Activated CD4-positive, alpha-beta memory T cell treated with anti-CD3 and anti-CD28 coated beads, Interleukin-2, amount 10 ng/mL, durations not matched to agents 7 days and 5 days (primary cell): Measurements from ENCODE around the gene SGF29. TPM values are rescaled to one million over a fixed set of nuclear protein-coding genes. Genes with fewer than 3 reads are reported as not detected.
"Not testable (repeated sequence)": the region's sequence is repeated elsewhere in the genome, so short reads cannot be mapped to it uniquely, and the experiment has no call there.

Source experiments
- CTCF ChIA-PET: fragments of 350-600 bp; sonication (Branson Sonifier 250); formaldehyde crosslinking; loops from one replicate; lab custom pipeline; 2021; ENCODE audit warnings: antibody characterized with exemption, inconsistent platforms; lab: Charles Lee
- POLR2A ChIA-PET: fragments of 350-600 bp; sonication (Branson Sonifier 250); formaldehyde crosslinking; loops from one replicate; lab custom pipeline; 2021; ENCODE audit warnings: antibody characterized with exemption; lab: Charles Lee
- DNase-seq: peaks from one replicate; pipeline ENCODE4 v3.0.0-alpha.2; 2020
- H3K27ac Mint-ChIP-seq: one replicate; pipeline ENCODE4 v1.8.0; 2021; ENCODE audit warnings: mild to moderate bottlenecking, mixed read lengths
- H3K27me3 Mint-ChIP-seq: one replicate; pipeline ENCODE4 v1.8.0; 2021; ENCODE audit warnings: mixed read lengths
- H3K36me3 Mint-ChIP-seq: one replicate; pipeline ENCODE4 v1.8.0; 2021; ENCODE audit warnings: low read depth, mixed read lengths
- H3K4me1 Mint-ChIP-seq: one replicate; pipeline ENCODE4 v1.8.0; 2021; ENCODE audit warnings: mixed read lengths
- H3K4me3 Mint-ChIP-seq: one replicate; pipeline ENCODE4 v1.8.0; 2021; ENCODE audit warnings: mild to moderate bottlenecking, mixed read lengths
- H3K9me3 Mint-ChIP-seq: one replicate; pipeline ENCODE4 v1.8.0; 2021; ENCODE audit warnings: mixed read lengths
- total RNA-seq, 2 experiments: library from RNA; stranded (reverse); gene quantifications; one replicate each; pipeline ENCODE4 v1.2.3, GENCODE V29; 2021

Gene SGF29
- total RNA-seq, 2 experiments from 2014 or later: 25.8 to 28.0 TPM

GRCh38 chr16:28617874-28618273, 64.2 kb downstream of the SGF29 start:
- ChIA-PET CTCF (no interaction called here), POLR2A (no interaction called here)
- Mint-ChIP-seq H3K27me3 (no peaks in the 10 kb centered on the region), H3K36me3 (no peaks in the 10 kb centered on the region), H3K9me3 (no peaks in the 10 kb centered on the region), H3K4me3 (no peak overlapping the region), H3K27ac (no peak overlapping the region), H3K4me1 (peaks cover 11% of the 10 kb centered on the region)
- DNase-seq: no peak

- H3K9me3 Mint-ChIP-seq, CTCF ChIA-PET, POLR2A ChIA-PET, H3K27me3 Mint-ChIP-seq, H3K27ac Mint-ChIP-seq, H3K36me3 Mint-ChIP-seq, H3K4me3 Mint-ChIP-seq, DNase-seq: not testable (repeated sequence)
- H3K4me1 Mint-ChIP-seq: peaks cover 17% of the 10 kb centered on the region
These were observed 66.6 kb downstream of the SGF29 start for GRCh38 chr16:28620316-28620715.

GRCh38 chr16:28621481-28622155, 67.9 kb downstream of the SGF29 start:
- DNase-seq: no peak
- H3K27ac Mint-ChIP-seq: no peak overlapping the region
- H3K36me3 Mint-ChIP-seq: no peaks in the 10 kb centered on the region
- no peaks in the 10 kb centered on the region for H3K9me3 Mint-ChIP-seq
- H3K4me1 Mint-ChIP-seq: peaks cover 17% of the 10 kb centered on the region
- H3K27me3 Mint-ChIP-seq: peaks cover 10% of the 10 kb centered on the region
- ChIA-PET CTCF (interaction anchor here (0.7 kb wide), 1 partner anchor 16 kb away, joined by 3 read pairs; no protein-coding TSS in a partner anchor), POLR2A (no interaction called here)
- peak overlapping the region; percentile 36 for H3K4me3 Mint-ChIP-seq

- CTCF ChIA-PET, H3K36me3 Mint-ChIP-seq, DNase-seq, H3K9me3 Mint-ChIP-seq, H3K27ac Mint-ChIP-seq: not testable (repeated sequence)
- Mint-ChIP-seq H3K4me1 (peaks cover 17% of the 10 kb centered on the region), H3K4me3 (peak overlapping the region; percentile 77), H3K27me3 (peaks cover 15% of the 10 kb centered on the region)
- POLR2A ChIA-PET: interaction anchor here (1.0 kb wide), 1 partner anchor 13 kb away, joined by 5 read pairs; the partner anchor contains the start of gene SULT1A1
These were observed 68.9 kb downstream of the SGF29 start for GRCh38 chr16:28622532-28623171.

- Mint-ChIP-seq H3K27ac (no peak overlapping the region), H3K9me3 (no peaks in the 10 kb centered on the region)
- CTCF ChIA-PET: interaction anchor here (0.9 kb wide), 1 partner anchor 69 kb away, joined by 3 read pairs; the partner anchor contains the start of gene SGF29
These were observed 69.5 kb downstream of the SGF29 start for GRCh38 chr16:28623172-28623711.

GRCh38 chr16:28630905-28631304, 77.2 kb downstream of the SGF29 start:
- H3K4me1 Mint-ChIP-seq, H3K9me3 Mint-ChIP-seq, H3K36me3 Mint-ChIP-seq, H3K4me3 Mint-ChIP-seq, DNase-seq, POLR2A ChIA-PET, H3K27ac Mint-ChIP-seq, CTCF ChIA-PET: not testable (repeated sequence)
- peaks cover 13% of the 10 kb centered on the region for H3K27me3 Mint-ChIP-seq

More at GRCh38 chr16:28623172-28623711, 69.5 kb downstream of the SGF29 start:
- peak; percentile 60 for DNase-seq
- Mint-ChIP-seq H3K4me3 (peak overlapping the region; percentile 77), H3K4me1 (peaks cover 17% of the 10 kb centered on the region), H3K27me3 (peaks cover 16% of the 10 kb centered on the region), H3K36me3 (no peaks in the 10 kb centered on the region)
- POLR2A ChIA-PET: interaction anchor here (1.0 kb wide), 1 partner anchor 14 kb away, joined by 5 read pairs; the partner anchor contains the start of gene SULT1A1

GRCh38 chr16:28636093-28636823, 82.5 kb downstream of the SGF29 start:
- CTCF ChIA-PET, H3K9me3 Mint-ChIP-seq, H3K36me3 Mint-ChIP-seq, POLR2A ChIA-PET, H3K4me3 Mint-ChIP-seq, H3K27ac Mint-ChIP-seq, H3K4me1 Mint-ChIP-seq, DNase-seq, H3K27me3 Mint-ChIP-seq: not testable (repeated sequence)

- H3K4me1 Mint-ChIP-seq, H3K27me3 Mint-ChIP-seq, H3K4me3 Mint-ChIP-seq, H3K36me3 Mint-ChIP-seq, H3K27ac Mint-ChIP-seq, H3K9me3 Mint-ChIP-seq, DNase-seq, POLR2A ChIA-PET: not testable (repeated sequence)
- CTCF ChIA-PET: interaction anchor here (0.6 kb wide), 1 partner anchor 16 kb away, joined by 3 read pairs; no protein-coding TSS in a partner anchor
These were observed 84.0 kb downstream of the SGF29 start, which contains the start of gene NPIPB8 for GRCh38 chr16:28637765-28638164. NPIPB8 (plus strand) TSS chr16:28638065; CDS start chr16:28638361, 296 bp downstream.

- H3K27ac Mint-ChIP-seq, H3K9me3 Mint-ChIP-seq, H3K36me3 Mint-ChIP-seq, H3K4me3 Mint-ChIP-seq, DNase-seq, POLR2A ChIA-PET, H3K27me3 Mint-ChIP-seq, H3K4me1 Mint-ChIP-seq, CTCF ChIA-PET: not testable (repeated sequence)
These were observed 84.6 kb downstream of the SGF29 start for GRCh38 chr16:28638359-28638758.

- H3K9me3 Mint-ChIP-seq, DNase-seq, H3K27me3 Mint-ChIP-seq, H3K27ac Mint-ChIP-seq, POLR2A ChIA-PET, CTCF ChIA-PET, H3K36me3 Mint-ChIP-seq, H3K4me3 Mint-ChIP-seq, H3K4me1 Mint-ChIP-seq: not testable (repeated sequence)
These were observed 86.2 kb downstream of the SGF29 start for GRCh38 chr16:28639959-28640358.
